Prostate gland (tissue), 2 donors: ENCODE results near the gene KLHL26. TPM values are rescaled to one million over a fixed set of nuclear protein-coding genes. Genes with fewer than 3 reads are reported as not detected.

Source experiments
- DNase-seq: peaks from one replicate; pipeline ENCODE4 v3.0.0-alpha.2; 2019; ENCODE audit warnings: low spot score
- H3K27ac ChIP-seq, 2 donors: fragments of 200-600 bp; sonication (generic); 2 replicates each; pipeline ENCODE4 v1.5.1; 2017 to 2019
- H3K27me3 ChIP-seq: fragments of 200-600 bp; sonication (generic); replicated peaks from 2 replicates; pipeline ENCODE4 v1.5.1; 2019; ENCODE audit not compliant: insufficient read depth
- H3K36me3 ChIP-seq, 2 donors: fragments of 200-600 bp; sonication (generic); 1 replicate in 1 of 2; 2 replicates in 1 of 2; pipeline versions ENCODE4 v1.5.1 to v1.8.1; 2017 to 2019
- H3K4me1 ChIP-seq: fragments of 200-600 bp; sonication (generic); replicated peaks from 2 replicates; pipeline ENCODE4 v1.5.1; 2019
- H3K4me3 ChIP-seq, 2 donors: fragments of 200-600 bp; sonication (generic); 2 replicates each; pipeline ENCODE4 v1.5.1; 2017 to 2019
- H3K9me3 ChIP-seq: fragments of 200-600 bp; sonication (generic); 2 replicates; pipeline ENCODE4 v1.5.1; 2017
- POLR2A ChIP-seq: fragments of 450-650 bp; IDR thresholded peaks from one replicate; pipeline ENCODE4 v1.6.1; 2016; ENCODE audit warnings: antibody characterized with exemption, mild to moderate bottlenecking
- POLR2AphosphoS5 ChIP-seq: sonication (generic); formaldehyde crosslinking; IDR thresholded peaks from one replicate; pipeline ENCODE4 v1.6.1; 2017; ENCODE audit warnings: antibody characterized with exemption
- WGBS: methylation state at CpG from one replicate; pipeline ENCODE4 v1.1.5; 2018; 5-methylcytosine and 5-hydroxymethylcytosine counted together
- intact Hi-C: fragments of 100-400 bp; cut with DNase I; formaldehyde crosslinking; loops from one replicate; pipeline ENCODE4 v1.14.2; 2022
- total RNA-seq, 2 donors: library from RNA; depleted of rRNA; stranded (reverse); fragments of >200 nt; gene quantifications; one replicate each; pipeline ENCODE4 v1.1.0, GENCODE V29; 2016
- TF ChIP-seq, protein P1 (sequence below), 4 experiments: fragments of 200-600 bp in 2 of 4; fragments of 450-650 bp in 2 of 4; sonication (generic) in 2 of 4; IDR thresholded peaks; 1 replicate in 3 of 4; 2 replicates in 1 of 4; pipeline ENCODE4 v1.5.1; 2016 to 2019; ENCODE audit warnings: antibody characterized with exemption in 4 of 4, mild to moderate bottlenecking in 2 of 4, moderate library complexity in 2 of 4

The KLHL26 gene
- total RNA-seq, 2 donors from 2014 or later = 9.1 to 18.4 TPM

DNA sequence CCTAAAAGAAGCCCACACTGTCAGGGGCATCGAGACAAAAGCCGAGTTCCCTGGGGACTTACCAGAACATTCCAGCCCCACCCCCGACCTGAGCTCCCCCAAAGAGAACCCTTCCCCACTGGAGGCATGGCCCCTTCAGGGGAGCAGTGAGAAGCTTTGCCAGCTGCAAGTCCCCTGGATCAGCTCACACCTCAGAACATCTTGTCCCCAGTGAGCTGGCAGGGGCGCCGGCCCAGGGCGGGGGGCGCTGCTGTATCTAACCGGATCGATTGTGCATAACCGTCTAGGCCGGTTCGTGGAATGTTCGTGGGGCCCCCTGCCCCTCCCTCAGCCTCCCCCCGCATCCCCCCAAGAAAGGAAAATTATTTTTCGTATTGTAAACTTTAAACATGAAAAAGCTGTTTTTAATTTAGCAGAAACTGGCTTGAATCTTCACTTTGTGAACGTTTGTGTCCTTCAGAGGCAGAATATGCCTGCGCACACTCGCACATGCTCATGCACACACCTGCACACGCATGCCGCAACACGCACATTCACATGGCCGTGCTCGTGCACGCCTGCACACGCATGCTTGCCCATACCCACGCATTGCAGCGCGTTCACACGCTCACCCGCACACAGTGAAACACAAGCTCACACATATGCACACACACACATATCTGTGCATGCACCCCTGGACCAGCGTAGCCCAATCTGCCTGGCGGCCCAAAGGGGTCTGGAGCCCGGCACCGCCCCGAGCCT is 34.6 kb downstream of the KLHL26 start:
- Histone ChIP-seq H3K9me3 (no peaks in the 10 kb centered on the region), H3K27me3 (no peaks in the 10 kb centered on the region), H3K27ac (no peak overlapping the region), H3K4me1 (no peaks in the 10 kb centered on the region), H3K36me3 (peaks cover 0 to 9% of the 10 kb centered on the region in 2 donors), H3K4me3 (no peak overlapping the region)
- WGBS = 75% methylated on average over 32 of the region's 35 CpGs
- intact Hi-C loops = loop anchor here (5.0 to 10.0 kb wide), 2 partner anchors 74 to 227 kb away; no protein-coding TSS in a partner anchor
- TF ChIP-seq POLR2AphosphoS5 (no peak), POLR2A (no peak)
- TF ChIP-seq, protein P1, sequence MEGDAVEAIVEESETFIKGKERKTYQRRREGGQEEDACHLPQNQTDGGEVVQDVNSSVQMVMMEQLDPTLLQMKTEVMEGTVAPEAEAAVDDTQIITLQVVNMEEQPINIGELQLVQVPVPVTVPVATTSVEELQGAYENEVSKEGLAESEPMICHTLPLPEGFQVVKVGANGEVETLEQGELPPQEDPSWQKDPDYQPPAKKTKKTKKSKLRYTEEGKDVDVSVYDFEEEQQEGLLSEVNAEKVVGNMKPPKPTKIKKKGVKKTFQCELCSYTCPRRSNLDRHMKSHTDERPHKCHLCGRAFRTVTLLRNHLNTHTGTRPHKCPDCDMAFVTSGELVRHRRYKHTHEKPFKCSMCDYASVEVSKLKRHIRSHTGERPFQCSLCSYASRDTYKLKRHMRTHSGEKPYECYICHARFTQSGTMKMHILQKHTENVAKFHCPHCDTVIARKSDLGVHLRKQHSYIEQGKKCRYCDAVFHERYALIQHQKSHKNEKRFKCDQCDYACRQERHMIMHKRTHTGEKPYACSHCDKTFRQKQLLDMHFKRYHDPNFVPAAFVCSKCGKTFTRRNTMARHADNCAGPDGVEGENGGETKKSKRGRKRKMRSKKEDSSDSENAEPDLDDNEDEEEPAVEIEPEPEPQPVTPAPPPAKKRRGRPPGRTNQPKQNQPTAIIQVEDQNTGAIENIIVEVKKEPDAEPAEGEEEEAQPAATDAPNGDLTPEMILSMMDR (IDR thresholded peaks at IDR 0.05) = no peak
- no peak for DNase-seq

DNA sequence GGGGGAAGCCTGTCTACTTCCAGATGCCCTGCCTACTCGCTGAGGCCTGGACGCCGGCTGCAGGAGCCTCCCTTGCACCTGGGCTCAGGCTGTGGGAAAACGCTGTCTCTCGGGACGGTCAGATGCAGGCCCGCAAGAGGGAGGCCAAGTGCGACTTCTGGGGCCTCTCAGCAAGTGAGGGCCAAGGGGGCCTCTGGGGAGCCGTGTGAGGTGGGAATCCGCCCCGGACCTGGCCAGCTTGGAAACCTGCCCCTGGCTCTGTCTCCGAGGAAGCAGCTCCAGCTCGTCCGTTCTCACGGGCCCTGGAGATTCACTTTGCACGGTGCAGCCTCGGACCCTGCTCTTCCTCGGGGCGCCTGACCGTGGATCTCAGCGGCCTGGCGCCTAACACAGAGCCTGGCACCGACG is 35.2 kb downstream of the KLHL26 start:
- Histone ChIP-seq H3K4me3 (no peak overlapping the region), H3K27ac (peak overlapping the region in 1 of 2 donors; percentile 19), H3K9me3 (no peaks in the 10 kb centered on the region), H3K36me3 (peaks cover 0 to 9% of the 10 kb centered on the region in 2 donors), H3K4me1 (no peaks in the 10 kb centered on the region), H3K27me3 (no peaks in the 10 kb centered on the region)
- WGBS = 32% methylated on average over 18 of the region's 24 CpGs
- TF ChIP-seq, protein P1 (IDR thresholded peaks at IDR 0.05) = no peak
- no peak for TF ChIP-seq POLR2AphosphoS5
- no peak for TF ChIP-seq POLR2A
- no peak for DNase-seq
- intact Hi-C loops = loop anchor here (5.0 to 10.0 kb wide), 2 partner anchors 75 to 227 kb away; no protein-coding TSS in a partner anchor

DNA sequence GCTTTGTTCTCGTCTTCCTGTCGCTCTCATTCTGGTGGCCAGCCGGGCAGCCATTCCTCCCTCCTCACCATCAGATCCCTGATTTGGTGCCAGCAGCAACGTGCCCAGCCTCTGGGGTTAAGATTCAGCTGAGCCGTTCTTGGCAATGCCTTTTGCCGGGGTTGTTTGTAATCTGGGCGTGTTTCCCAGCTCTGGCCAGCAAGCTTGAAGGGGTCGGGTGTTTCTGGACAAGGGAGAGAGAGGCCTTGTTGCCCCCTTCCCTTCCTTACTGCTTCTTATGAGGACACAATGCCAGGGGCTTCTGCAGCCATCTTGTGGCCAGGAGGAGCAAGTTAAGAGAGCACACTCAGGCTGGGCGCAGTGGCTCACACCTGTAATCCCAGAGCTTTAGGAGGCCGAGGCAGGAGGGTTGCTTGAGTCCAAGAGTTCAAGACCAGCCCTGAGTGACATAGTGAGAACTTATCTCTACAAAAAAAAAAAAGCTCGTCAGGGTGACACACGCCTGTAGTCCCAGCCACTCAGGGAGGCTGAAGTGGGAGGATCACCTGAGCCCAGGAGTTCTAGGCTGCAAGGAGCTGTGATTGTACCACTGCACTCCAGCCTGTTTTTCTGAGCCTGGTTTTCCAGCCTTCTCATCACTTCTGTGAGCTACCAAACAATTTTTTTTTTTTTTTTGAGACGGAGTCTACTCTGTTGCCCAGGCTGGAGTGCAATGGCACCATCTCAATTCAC is 35.9 kb downstream of the KLHL26 start:
- H3K27ac ChIP-seq = peak overlapping the region in 1 of 2 donors; percentile 19
- TF ChIP-seq POLR2AphosphoS5 = no peak
- TF ChIP-seq, protein P1 (IDR thresholded peaks at IDR 0.05) = peak in 1 of 4 experiments; percentile 21
- WGBS = 42% methylated on average over 13 of the region's 13 CpGs
- intact Hi-C loops = loop anchor here (5.0 to 10.0 kb wide), 2 partner anchors 75 to 228 kb away; no protein-coding TSS in a partner anchor
- H3K4me1 ChIP-seq = no peaks in the 10 kb centered on the region
- H3K9me3 ChIP-seq = no peaks in the 10 kb centered on the region
- peaks cover 0 to 9% of the 10 kb centered on the region in 2 donors for H3K36me3 ChIP-seq
- no peaks in the 10 kb centered on the region for H3K27me3 ChIP-seq
- no peak overlapping the region for H3K4me3 ChIP-seq
- no peak for DNase-seq

DNA sequence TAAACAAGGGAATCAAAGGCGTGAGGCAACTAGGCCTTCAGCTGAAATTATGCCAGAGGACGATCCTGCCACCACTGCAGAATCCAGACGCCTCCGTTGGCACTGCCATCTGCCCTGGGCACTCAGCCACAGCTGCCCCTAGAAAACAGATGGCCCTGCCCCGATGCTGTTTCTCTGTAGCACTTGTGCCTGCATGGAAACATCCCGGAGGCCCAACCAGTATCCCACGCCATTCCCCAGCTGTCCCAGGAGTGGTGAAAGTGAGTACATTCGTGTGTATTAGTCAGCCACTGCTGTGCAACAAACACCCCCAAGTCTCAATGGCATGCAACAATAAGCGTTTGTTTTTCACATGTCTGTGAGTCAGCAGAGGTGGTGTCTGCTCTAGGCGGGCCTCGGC is 37.8 kb downstream of the KLHL26 start:
- no peaks in the 10 kb centered on the region for H3K9me3 ChIP-seq
- DNase-seq = no peak
- H3K27ac ChIP-seq = no peak overlapping the region
- 65% methylated on average over 11 of the region's 11 CpGs for WGBS
- intact Hi-C loops = loop anchor here (5.0 to 10.0 kb wide), 2 partner anchors 77 to 230 kb away; no protein-coding TSS in a partner anchor
- no peak overlapping the region for H3K4me3 ChIP-seq
- no peaks in the 10 kb centered on the region for H3K27me3 ChIP-seq
- H3K36me3 ChIP-seq = no peaks in the 10 kb centered on the region
- TF ChIP-seq POLR2A = no peak
- TF ChIP-seq, protein P1 (IDR thresholded peaks at IDR 0.05) = no peak
- no peak for TF ChIP-seq POLR2AphosphoS5
- no peaks in the 10 kb centered on the region for H3K4me1 ChIP-seq
